Calu3 (cell line): ENCODE results near the gene KIF17. TPM values are rescaled to one million over a fixed set of nuclear protein-coding genes. Genes with fewer than 3 reads are reported as not detected.

Experiments used
- BruUV-seq: library from RNA; stranded (reverse); fragments of 400-500 nt; replicated peaks from 2 replicates; lab custom pipeline; 2021; lab: Mats Ljungman, UMichigan
- CTCF ChIA-PET: fragments of 300-600 bp; sonication (Branson Sonifier 250); formaldehyde crosslinking; loops from one replicate; lab custom pipeline; 2022; ENCODE audit warnings: antibody characterized with exemption; lab: Charles Lee
- DNase-seq: peaks from one replicate; pipeline ENCODE4 v3.0.0; 2022
- H3K27ac Mint-ChIP-seq: one replicate; pipeline ENCODE4 v1.8.0; 2022; ENCODE audit warnings: mixed read lengths; ENCODE audit not compliant: unreplicated experiment
- H3K27me3 Mint-ChIP-seq: one replicate; pipeline ENCODE4 v1.8.0; 2022; ENCODE audit warnings: mixed read lengths; ENCODE audit not compliant: unreplicated experiment
- H3K36me3 Mint-ChIP-seq: one replicate; pipeline ENCODE4 v1.8.0; 2022; ENCODE audit warnings: mild to moderate bottlenecking, moderate library complexity, mixed read lengths; ENCODE audit not compliant: insufficient read depth, unreplicated experiment
- H3K4me1 Mint-ChIP-seq: one replicate; pipeline ENCODE4 v1.8.0; 2022; ENCODE audit warnings: mild to moderate bottlenecking, low read depth, mixed read lengths; ENCODE audit not compliant: unreplicated experiment
- H3K4me3 Mint-ChIP-seq: one replicate; pipeline ENCODE4 v1.8.0; 2022; ENCODE audit warnings: mild to moderate bottlenecking, low read depth, moderate library complexity, mixed read lengths; ENCODE audit not compliant: unreplicated experiment
- H3K9me3 Mint-ChIP-seq: one replicate; pipeline ENCODE4 v1.8.0; 2022; ENCODE audit warnings: low read depth, mixed read lengths; ENCODE audit not compliant: unreplicated experiment
- CTCF ChIP-seq: fragments of 200-600 bp; IDR thresholded peaks from one replicate; pipeline ENCODE4 v1.8.0; 2022; ENCODE audit warnings: antibody characterized with exemption; ENCODE audit not compliant: unreplicated experiment
- intact Hi-C: fragments of 100-400 bp; cut with micrococcal nuclease; formaldehyde crosslinking; loops from one replicate; pipeline ENCODE4 v1.10.0; 2022; ENCODE audit not compliant: unreplicated experiment
- total RNA-seq: library from RNA; stranded (reverse); gene quantifications from 2 replicates; pipeline ENCODE4 v1.2.3, GENCODE V29; 2022

The KIF17 gene
- total RNA-seq, 1 experiment from 2014 or later = not detected

GRCh38 chr1:20657024-20657423, 60.8 kb downstream of the KIF17 start:
- no TSS peak for BruUV-seq
- intact Hi-C loops = no loop called here
- Mint-ChIP-seq H3K27ac (no peak overlapping the region), H3K4me1 (peaks cover 14% of the 10 kb centered on the region), H3K9me3 (no peaks in the 10 kb centered on the region), H3K27me3 (no peaks in the 10 kb centered on the region), H3K36me3 (peaks cover 62% of the 10 kb centered on the region), H3K4me3 (no peak overlapping the region)
- DNase-seq = no peak
- TF ChIP-seq CTCF = no peak
- CTCF ChIA-PET = no interaction called here

GRCh38 chr1:20654104-20654690, 63.6 kb downstream of the KIF17 start:
- CTCF ChIA-PET = no interaction called here
- TF ChIP-seq CTCF = no peak
- Mint-ChIP-seq H3K27ac (no peak overlapping the region), H3K27me3 (no peaks in the 10 kb centered on the region), H3K4me3 (no peak overlapping the region), H3K9me3 (no peaks in the 10 kb centered on the region), H3K36me3 (peaks cover 61% of the 10 kb centered on the region), H3K4me1 (peaks cover 3% of the 10 kb centered on the region)
- BruUV-seq = no TSS peak
- intact Hi-C loops = no loop called here
- DNase-seq = no peak

GRCh38 chr1:20652300-20652699, 65.5 kb downstream of the KIF17 start:
- Mint-ChIP-seq H3K4me1 (no peaks in the 10 kb centered on the region), H3K4me3 (no peak overlapping the region), H3K36me3 (peaks cover 69% of the 10 kb centered on the region), H3K9me3 (no peaks in the 10 kb centered on the region), H3K27me3 (no peaks in the 10 kb centered on the region), H3K27ac (no peak overlapping the region)
- no peak for DNase-seq
- BruUV-seq = TSS peak; percentile 86
- CTCF ChIA-PET = no interaction called here
- intact Hi-C loops = no loop called here
- no peak for TF ChIP-seq CTCF

GRCh38 chr1:20648946-20649345, 68.9 kb downstream of the KIF17 start:
- CTCF ChIA-PET = no interaction called here
- Mint-ChIP-seq H3K9me3 (no peaks in the 10 kb centered on the region), H3K27ac (no peak overlapping the region), H3K27me3 (no peaks in the 10 kb centered on the region), H3K36me3 (peaks cover 56% of the 10 kb centered on the region), H3K4me1 (no peaks in the 10 kb centered on the region), H3K4me3 (no peak overlapping the region)
- intact Hi-C loops = no loop called here
- no peak for TF ChIP-seq CTCF
- no peak for DNase-seq
- no TSS peak for BruUV-seq
